HG03060 (cell line): Measurements from ENCODE around the gene LRRC9.
A peak's percentile ranks its signal among the peaks of the same experiment; 100 is the strongest.
"Not testable (repeated sequence)": the region's sequence is repeated elsewhere in the genome, so short reads cannot be mapped to it uniquely, and the experiment has no call there.

Source experiments
- ATAC-seq: cut with Tn5 transposase; IDR thresholded peaks from one replicate; pipeline ENCODE4 v1.9.1; 2021; ENCODE audit warnings: low read depth, moderate number of reproducible peaks; ENCODE audit not compliant: unreplicated experiment

The LRRC9 gene

GRCh38 chr14:59919570-59920377 lies at the start of gene LRRC9:
TSS of gene LRRC9 (plus strand) at chr14:59920144.
- no peak for ATAC-seq

- no peak for ATAC-seq
Observed at GRCh38 chr14:59870277-59871165, 49.4 kb upstream of the LRRC9 start, which contains the start of gene RTN1. TSS of gene RTN1 (minus strand) at chr14:59870776. CDS start at chr14:59870630, 146 bp downstream.

GRCh38 chr14:59871166-59871495 lies 48.8 kb upstream of the LRRC9 start:
- ATAC-seq: no peak

GRCh38 chr14:59882957-59883356 lies 37.0 kb upstream of the LRRC9 start:
- no peak for ATAC-seq

- no peak for ATAC-seq
Observed at GRCh38 chr14:59890676-59891075, 29.3 kb upstream of the LRRC9 start.

GRCh38 chr14:59895721-59896120 lies 24.2 kb upstream of the LRRC9 start:
- ATAC-seq: no peak

GRCh38 chr14:59897757-59898383 lies 22.1 kb upstream of the LRRC9 start:
- no peak for ATAC-seq

- no peak for ATAC-seq
Observed at GRCh38 chr14:59900556-59900955, 19.4 kb upstream of the LRRC9 start.

GRCh38 chr14:59904184-59904583 lies 15.8 kb upstream of the LRRC9 start:
- ATAC-seq: no peak

GRCh38 chr14:59905188-59905587 lies 14.8 kb upstream of the LRRC9 start:
- no peak for ATAC-seq

GRCh38 chr14:59912443-59912842 lies 7.5 kb upstream of the LRRC9 start:
- no peak for ATAC-seq

GRCh38 chr14:59913187-59913586 lies 6.8 kb upstream of the LRRC9 start:
- ATAC-seq: no peak

- ATAC-seq: no peak
Observed at GRCh38 chr14:59918824-59919569, 947 bp upstream of the LRRC9 start.

- ATAC-seq: no peak
Observed at GRCh38 chr14:59920378-59920683, 387 bp downstream of the LRRC9 start.

- ATAC-seq: no peak
Observed at GRCh38 chr14:59925797-59926196, 5.9 kb downstream of the LRRC9 start.

GRCh38 chr14:59926534-59926933 lies 6.6 kb downstream of the LRRC9 start:
- no peak for ATAC-seq

GRCh38 chr14:59931237-59931636 lies 11.3 kb downstream of the LRRC9 start:
- no peak for ATAC-seq

- no peak for ATAC-seq
Observed at GRCh38 chr14:59936145-59936544, 16.2 kb downstream of the LRRC9 start.

- peak; percentile 73 for ATAC-seq
Observed at GRCh38 chr14:59939828-59940227, 19.9 kb downstream of the LRRC9 start.

GRCh38 chr14:59942296-59942862 lies 22.4 kb downstream of the LRRC9 start:
- ATAC-seq: not testable (repeated sequence)
